ENCODE data around the gene LTBP1. TPM values are rescaled to one million over a fixed set of nuclear protein-coding genes. Genes with fewer than 3 reads are reported as not detected.

The LTBP1 gene
- total RNA-seq, 1 experiment from 2014 or later = 8.7 TPM

DNA sequence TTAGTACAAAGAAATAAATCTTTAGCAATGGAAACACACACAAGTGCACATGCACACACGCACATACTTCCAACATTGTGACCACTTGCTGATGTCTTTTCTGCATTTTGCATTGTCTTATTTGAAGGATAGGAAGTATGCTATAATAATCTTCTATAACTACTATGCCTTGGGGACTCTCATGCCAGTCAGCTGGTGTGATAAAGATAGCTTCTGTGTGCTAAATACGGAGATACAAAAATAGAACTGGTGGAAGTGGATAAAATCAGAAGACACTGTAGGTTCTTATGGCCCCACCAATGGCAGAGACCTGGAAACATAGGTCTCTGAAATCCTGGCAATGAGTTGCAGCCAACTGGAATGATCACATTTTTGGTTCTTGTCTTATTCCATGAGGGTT lies 498.2 kb downstream of the LTBP1 start:
- H3K4me1 ChIP-seq (replicated peaks) = peaks cover 12% of the 10 kb centered on the region
- no peaks in the 10 kb centered on the region for H3K9me3 ChIP-seq (replicated peaks)
- H3K27ac ChIP-seq = no peak overlapping the region
- H3K4me3 ChIP-seq = no peak overlapping the region
- DNase-seq (ENCODE audit: low read depth in 1 of 2, low spot score in 2 of 2) = no peak
- H3K36me3 ChIP-seq = no peaks in the 10 kb centered on the region
- H3K27me3 ChIP-seq (replicated peaks) = no peaks in the 10 kb centered on the region

GRCh38 chr2:33448220-33448899 lies 501.6 kb downstream of the LTBP1 start:
- Histone ChIP-seq H3K9me3 (replicated peaks) (0 out of 2 replicates have a peak, but pooled peaks cover 2% of the 10 kb centered on the region), H3K27ac (no peak overlapping the region), H3K27me3 (replicated peaks) (no peaks in the 10 kb centered on the region), H3K36me3 (no peaks in the 10 kb centered on the region), H3K4me3 (no peak overlapping the region), H3K4me1 (replicated peaks) (peaks cover under 1% of the 10 kb centered on the region)
- DNase-seq (ENCODE audit: low read depth in 1 of 2, low spot score in 2 of 2) = no peak

Data from SJSA1 (cell line).